NCI-H1436 treated with DMSO at 0.1 percent for 48 hours (cell line): ENCODE measurements around the gene EIF3K.

Experiments used
- DNase-seq: peaks from one replicate; lab custom pipeline; 2025; lab: John Stamatoyannopoulos, UW

The EIF3K gene

GRCh38 chr19:38684078-38684861, 65.3 kb downstream of the EIF3K start:
- DNase-seq: no peak

- no peak for DNase-seq
Observed at GRCh38 chr19:38684862-38685665, 66.1 kb downstream of the EIF3K start.

GRCh38 chr19:38685666-38686529, 66.9 kb downstream of the EIF3K start:
- DNase-seq: no peak

- DNase-seq: no peak
Observed at GRCh38 chr19:38686530-38686888, 67.5 kb downstream of the EIF3K start.
